Mesodermal cell (in vitro differentiated cells): ENCODE data around the gene CLDND2. TPM values are rescaled to one million over a fixed set of nuclear protein-coding genes. Genes with fewer than 3 reads are reported as not detected.
"Not testable (repeated sequence)": the region's sequence is repeated elsewhere in the genome, so short reads cannot be mapped to it uniquely, and the experiment has no call there.

ENCODE experiments used
- H3K27ac ChIP-seq: 2 replicates; pipeline ENCODE4 v1.7.0; 2013; ENCODE audit warnings: mild to moderate bottlenecking, low read depth, low read length, moderate library complexity; ENCODE audit not compliant: severe bottlenecking
- H3K36me3 ChIP-seq: 2 replicates; pipeline ENCODE4 v1.7.1; 2013; ENCODE audit warnings: mild to moderate bottlenecking, low read length, moderate library complexity; ENCODE audit not compliant: control insufficient read depth, insufficient read depth
- H3K4me1 ChIP-seq: one replicate; pipeline ENCODE4 v1.7.1; 2013; ENCODE audit warnings: mild to moderate bottlenecking, low read length; ENCODE audit not compliant: insufficient read depth, control insufficient read depth, poor library complexity, severe bottlenecking
- H3K4me3 ChIP-seq: 2 replicates; pipeline ENCODE4 v1.7.0; 2013; ENCODE audit warnings: low read length, control low read depth, mild to moderate bottlenecking; ENCODE audit not compliant: insufficient read depth, poor library complexity, severe bottlenecking; ENCODE audit errors: extremely low read depth
- H3K9me3 ChIP-seq: 2 replicates; pipeline ENCODE4 v1.7.1; 2013; ENCODE audit warnings: mild to moderate bottlenecking, low read length, moderate library complexity; ENCODE audit not compliant: control insufficient read depth
- WGBS, 2 experiments: methylation state at CpG; one replicate each; pipeline ENCODE4 v1.1.5; 2013; ENCODE audit warnings: missing lambda C conversion rate in 2 of 2; ENCODE audit not compliant: insufficient coverage in 2 of 2; 5-methylcytosine and 5-hydroxymethylcytosine counted together
- polyA plus RNA-seq, 2 experiments: library from polyadenylated mRNA; stranded (reverse); fragments of 50-300 nt; gene quantifications; one replicate each; pipeline ENCODE4 v1.2.3, GENCODE V29; 2013

Gene CLDND2, protein sequence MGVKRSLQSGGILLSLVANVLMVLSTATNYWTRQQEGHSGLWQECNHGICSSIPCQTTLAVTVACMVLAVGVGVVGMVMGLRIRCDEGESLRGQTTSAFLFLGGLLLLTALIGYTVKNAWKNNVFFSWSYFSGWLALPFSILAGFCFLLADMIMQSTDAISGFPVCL
- polyA plus RNA-seq (2013, experiment 1 of 2) = 2.1 TPM
- polyA plus RNA-seq (2013, experiment 2 of 2) = 2.6 TPM

DNA sequence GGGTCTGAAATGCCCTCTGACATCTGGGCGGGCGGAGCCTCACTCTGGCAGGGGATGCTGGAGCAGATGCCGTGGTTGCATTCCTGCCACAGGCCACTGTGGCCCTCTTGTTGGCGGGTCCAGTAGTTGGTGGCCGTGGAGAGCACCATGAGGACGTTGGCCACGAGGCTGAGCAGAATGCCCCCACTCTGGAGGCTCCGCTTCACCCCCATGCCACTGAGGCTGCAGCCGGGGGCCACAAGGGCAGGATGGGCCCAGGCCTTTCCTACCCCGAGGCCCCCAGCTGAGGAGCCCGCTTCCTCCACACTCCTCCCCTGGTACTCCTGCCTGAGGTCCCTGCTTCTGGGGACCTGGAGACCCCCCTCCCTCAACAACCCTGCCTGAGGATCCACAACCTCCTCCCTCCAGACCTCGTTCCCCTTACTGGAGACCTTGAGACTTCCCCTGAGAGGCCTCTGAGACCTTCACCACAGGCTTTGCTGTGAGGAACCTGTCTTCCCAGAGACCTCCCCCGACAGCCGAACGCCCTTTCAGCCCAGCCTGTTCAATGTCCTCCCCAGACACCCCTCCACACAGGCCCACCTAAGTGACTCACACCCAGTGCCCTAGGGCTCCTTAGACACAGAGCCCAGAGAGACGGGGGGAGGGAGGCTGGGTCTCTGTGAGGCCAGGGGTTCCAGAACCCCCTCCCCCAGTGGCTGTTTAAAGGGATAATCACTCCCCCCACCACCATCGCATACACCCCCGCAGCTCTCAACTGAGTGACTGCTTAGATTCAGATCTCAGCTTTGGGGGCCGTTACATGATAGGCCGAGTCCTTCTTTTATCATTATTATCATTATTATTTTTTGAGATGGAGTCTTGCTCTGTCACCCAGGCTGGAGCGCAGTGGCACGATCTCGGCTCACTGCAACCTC is at the start of gene CLDND2:
Gene CLDND2 (minus strand): TSS at position 638 of the 917 bp plus-strand sequence. CDS start 426 bp downstream, at position 212.
- Histone ChIP-seq H3K36me3 (no peaks in the 10 kb centered on the region), H3K4me1 (peaks cover 27% of the 10 kb centered on the region), H3K4me3 (peak within 1 kb of the TSS; percentile 96), H3K27ac (peak within 1 kb of the TSS; percentile 91), H3K9me3 (no peaks in the 10 kb centered on the region)
- WGBS, 2 experiments = 47 to 59% methylated on average over 11 to 12 of the region's 23 CpGs

DNA sequence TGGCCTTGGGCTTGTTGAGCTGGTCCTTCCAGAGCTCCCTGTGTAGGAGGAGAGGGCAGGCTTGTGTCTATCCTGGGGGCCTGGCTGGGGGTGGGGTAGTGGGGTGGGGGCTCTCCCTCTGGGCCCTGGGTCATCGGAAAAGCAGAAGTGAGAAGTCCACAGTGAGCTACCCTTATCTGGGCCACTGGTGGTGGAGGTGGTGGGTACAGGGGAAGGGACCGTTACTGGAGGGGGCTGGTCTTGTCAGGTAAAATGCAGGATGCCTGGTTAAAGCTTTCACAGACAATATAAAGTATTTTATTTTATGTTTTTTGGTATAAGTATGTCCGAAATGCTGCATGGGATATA is 49.0 kb upstream of the CLDND2 start:
- H3K9me3 ChIP-seq = no peaks in the 10 kb centered on the region
- no peaks in the 10 kb centered on the region for H3K4me1 ChIP-seq
- no peak overlapping the region for H3K27ac ChIP-seq
- WGBS, 2 experiments = no CpG with 5 or more reads among the region's 3 CpGs
- no peaks in the 10 kb centered on the region for H3K36me3 ChIP-seq
- H3K4me3 ChIP-seq = no peak overlapping the region

DNA sequence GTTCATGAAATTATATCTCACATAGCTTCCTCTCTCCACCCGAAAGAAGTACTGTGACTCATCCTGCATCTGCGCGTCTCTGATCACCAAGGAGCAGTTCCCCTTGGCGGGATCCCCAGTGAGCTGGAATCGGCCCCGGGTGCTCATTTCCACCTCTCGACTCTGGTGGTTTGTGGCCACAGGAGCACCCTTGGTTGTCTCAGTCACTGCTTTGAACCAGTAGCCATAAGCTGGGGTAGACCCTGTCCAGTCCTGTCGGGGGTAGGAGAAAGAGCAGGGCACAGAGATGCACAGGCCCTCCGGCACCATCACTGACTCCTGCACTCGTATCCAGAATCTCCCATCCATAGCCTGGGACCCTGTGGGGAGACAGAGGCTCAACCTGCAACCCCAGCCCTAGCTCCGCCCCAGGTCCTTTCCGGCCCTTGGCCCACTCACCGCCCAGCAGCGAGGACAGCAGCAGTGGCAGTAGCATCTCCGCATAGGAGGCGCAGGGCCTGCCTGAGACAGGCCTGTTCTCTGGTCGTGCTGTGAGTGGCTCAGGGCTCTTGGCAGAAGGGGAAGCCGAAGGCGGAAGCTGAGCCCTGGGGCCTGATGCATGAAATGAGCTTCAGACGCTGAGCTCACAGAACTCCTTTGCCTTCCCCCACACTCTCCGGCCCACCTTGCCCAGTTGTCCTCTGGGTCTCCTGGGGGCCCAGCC is 48.5 kb upstream of the CLDND2 start, which contains the start of gene SIGLEC10:
Gene SIGLEC10 (minus strand): TSS at position 536 of the 703 bp plus-strand sequence. CDS start 61 bp downstream, at position 475.
- no peaks in the 10 kb centered on the region for H3K4me1 ChIP-seq
- no peak within 1 kb of the TSS for H3K4me3 ChIP-seq
- 86 to 87% methylated on average over 19 to 20 of the region's 21 CpGs for WGBS, 2 experiments
- no peaks in the 10 kb centered on the region for H3K36me3 ChIP-seq
- H3K27ac ChIP-seq = no peak within 1 kb of the TSS
- H3K9me3 ChIP-seq = no peaks in the 10 kb centered on the region

DNA sequence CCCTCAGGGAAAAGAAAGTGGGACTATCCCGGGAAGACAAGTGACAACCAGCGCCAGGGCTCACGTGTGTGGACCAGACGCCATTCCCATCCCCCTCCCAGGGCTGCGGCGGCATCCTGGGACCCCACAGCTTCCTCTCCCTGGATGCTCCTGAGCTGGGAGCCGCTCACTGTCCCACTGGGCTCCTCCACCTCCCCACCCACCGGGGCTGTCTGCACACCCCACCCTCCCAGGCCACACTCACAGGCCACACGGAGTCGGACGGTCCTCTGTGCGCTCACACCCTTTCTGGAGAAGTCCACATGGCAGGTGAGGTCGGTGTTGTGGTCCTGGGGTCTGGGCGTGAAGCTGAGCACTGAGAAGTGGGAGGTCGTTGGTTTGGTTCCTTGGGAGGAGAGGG is 47.6 kb upstream of the CLDND2 start:
- H3K27ac ChIP-seq, H3K9me3 ChIP-seq, H3K4me1 ChIP-seq, H3K4me3 ChIP-seq, H3K36me3 ChIP-seq: not testable (repeated sequence)
- 64 to 95% methylated on average over 3 to 5 of the region's 15 CpGs for WGBS, 2 experiments

DNA sequence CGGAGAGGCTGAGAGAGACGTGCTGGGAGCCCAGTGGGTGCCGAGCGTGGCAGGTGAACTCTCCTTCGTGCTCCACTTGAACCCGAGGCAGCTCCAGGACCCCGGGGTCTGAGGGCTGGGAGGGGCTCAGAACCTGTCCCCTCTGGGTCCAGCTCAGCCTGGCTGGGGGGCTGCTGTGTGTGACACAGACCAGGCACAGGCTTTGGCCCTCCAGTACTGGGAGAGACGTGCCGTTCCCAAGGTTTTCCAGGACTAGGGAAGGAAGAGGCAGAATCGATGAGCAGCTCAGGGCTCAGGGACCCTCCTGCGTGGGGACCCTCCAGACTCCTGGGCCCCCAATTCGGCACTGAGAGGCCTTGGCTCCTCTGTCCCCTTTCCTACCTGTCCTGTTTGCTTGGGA is 46.4 kb upstream of the CLDND2 start:
- Histone ChIP-seq H3K4me1 (no peaks in the 10 kb centered on the region), H3K27ac (no peak overlapping the region)
- WGBS, 2 experiments = 91 to 92% methylated on average over 7 to 9 of the region's 12 CpGs

DNA sequence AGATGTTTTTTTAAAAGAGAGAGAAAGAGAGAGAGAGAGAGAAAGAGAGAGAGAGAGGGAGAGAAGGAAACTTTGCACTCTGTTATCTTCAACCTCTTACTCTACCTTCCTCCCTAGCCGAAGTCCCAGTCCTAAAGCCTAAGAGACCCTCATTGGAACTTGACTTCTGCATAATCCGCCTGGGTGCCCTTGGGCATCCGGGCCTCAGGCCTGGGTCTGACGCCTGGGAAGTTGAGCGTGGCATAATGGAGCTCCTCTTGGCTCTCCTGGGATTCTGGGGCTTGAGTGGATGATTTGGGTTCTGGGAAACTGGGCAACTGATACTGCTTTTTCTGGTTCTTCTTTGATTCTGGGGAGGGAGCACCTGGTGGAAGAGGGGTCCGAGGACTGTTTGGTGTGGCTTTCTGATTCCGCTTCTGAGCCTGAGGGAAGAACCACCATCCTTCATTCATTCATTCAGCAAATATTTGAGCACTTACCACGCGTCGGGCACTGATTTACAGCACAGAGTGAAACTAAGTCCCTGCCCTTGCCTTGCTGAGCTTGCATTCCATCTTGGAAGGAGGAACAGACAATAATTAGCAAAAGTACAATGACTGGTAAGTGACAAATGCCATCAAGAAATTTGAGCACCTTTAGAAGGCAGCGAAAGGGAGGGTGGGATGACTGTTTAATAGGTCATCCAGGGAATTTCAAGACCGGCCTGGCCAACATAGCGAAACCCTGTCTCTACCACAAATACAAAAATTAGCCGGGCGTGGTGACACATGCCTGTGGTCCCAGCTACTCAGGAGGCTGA is 42.3 kb upstream of the CLDND2 start:
- H3K4me1 ChIP-seq = peaks cover 6% of the 10 kb centered on the region
- H3K36me3 ChIP-seq = no peaks in the 10 kb centered on the region
- no peak overlapping the region for H3K4me3 ChIP-seq
- H3K9me3 ChIP-seq = peaks cover 4% of the 10 kb centered on the region
- 88 to 98% methylated on average over 11 of the region's 15 CpGs for WGBS, 2 experiments
- H3K27ac ChIP-seq = no peak overlapping the region

More for the DNA sequence above, 46.4 kb upstream of the CLDND2 start:
- no peaks in the 10 kb centered on the region for H3K9me3 ChIP-seq
- no peak overlapping the region for H3K4me3 ChIP-seq
- no peaks in the 10 kb centered on the region for H3K36me3 ChIP-seq

DNA sequence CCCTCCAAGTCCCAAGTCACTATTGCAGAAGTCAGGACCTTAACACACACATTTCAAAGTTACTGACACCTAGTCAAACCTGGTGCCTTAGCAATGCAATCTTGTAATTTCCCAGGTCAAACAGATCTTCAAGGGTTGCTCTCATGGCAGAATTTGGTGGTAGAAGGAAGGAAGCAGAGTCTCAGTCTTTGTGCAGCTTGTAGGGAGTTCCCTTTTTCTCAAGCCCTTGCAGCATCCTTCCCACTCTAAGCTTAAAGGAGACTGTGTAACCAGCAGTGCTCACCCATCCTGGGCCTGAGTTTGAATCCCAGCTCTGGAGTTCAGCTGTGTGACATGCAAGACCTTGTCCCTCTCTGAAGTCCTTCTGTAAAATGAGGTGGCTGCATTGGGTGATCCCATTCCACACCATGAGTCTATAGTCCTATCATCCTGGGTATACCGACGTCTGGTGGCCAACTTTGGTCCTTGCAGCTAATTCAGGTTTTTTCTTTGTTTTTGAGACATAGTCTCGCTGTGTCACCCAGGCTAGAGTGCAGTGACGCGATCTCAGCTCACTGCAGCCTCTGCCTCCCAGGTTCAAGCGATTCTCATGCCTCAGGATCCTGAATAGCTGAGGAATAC is 38.8 kb upstream of the CLDND2 start:
- Histone ChIP-seq H3K9me3 (peaks cover 23% of the 10 kb centered on the region), H3K36me3 (no peaks in the 10 kb centered on the region)
- WGBS, 2 experiments = 70 to 80% methylated on average over 6 of the region's 6 CpGs

DNA sequence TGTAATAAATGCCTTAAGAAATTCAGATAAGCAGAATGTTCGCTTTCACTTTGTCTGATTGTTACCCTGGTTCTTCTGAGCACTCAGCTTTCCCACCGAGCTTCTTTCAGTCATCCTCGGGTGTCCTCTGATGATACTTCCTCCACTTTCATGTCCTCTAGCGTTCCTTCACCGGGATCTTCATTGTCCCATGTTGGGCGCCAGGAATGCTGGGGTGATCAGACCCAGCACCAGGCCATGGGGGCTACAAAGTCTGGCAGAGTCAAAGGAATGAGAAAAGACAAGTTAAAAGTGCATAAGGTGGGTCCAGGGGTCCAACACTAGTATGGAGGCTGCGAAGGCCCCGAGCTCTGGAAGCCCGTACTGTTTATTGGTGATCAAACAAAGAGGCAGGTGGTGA is 33.3 kb upstream of the CLDND2 start:
- Histone ChIP-seq H3K4me3 (no peak overlapping the region), H3K9me3 (peaks cover 44% of the 10 kb centered on the region)
- 95% methylated on average over 9 of the region's 9 CpGs for WGBS, 2 experiments

More for the DNA sequence above, 38.8 kb upstream of the CLDND2 start:
- Histone ChIP-seq H3K4me3 (no peak overlapping the region), H3K4me1 (peaks cover 6% of the 10 kb centered on the region), H3K27ac (no peak overlapping the region)

DNA sequence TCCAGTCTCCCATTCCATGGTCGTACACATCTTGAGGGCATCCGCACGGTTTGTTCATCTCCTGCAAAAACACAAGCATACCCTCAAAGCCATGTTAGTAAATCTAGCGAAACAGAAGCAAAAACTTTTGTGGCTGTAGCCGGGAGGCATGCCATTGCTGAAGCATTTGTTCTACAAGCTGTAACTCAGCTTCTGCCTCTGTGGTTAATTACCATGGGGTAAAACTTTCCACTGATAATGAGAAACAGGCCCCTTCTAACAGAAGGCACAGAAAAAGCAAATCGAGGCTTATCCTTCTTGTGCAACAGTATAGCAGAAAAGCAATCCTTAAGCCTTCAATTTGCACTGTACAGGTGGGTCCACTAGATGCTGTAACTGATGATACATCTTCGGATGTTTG is 31.1 kb upstream of the CLDND2 start:
- H3K27ac ChIP-seq, H3K4me3 ChIP-seq, H3K4me1 ChIP-seq, H3K36me3 ChIP-seq: not testable (repeated sequence)
- peaks cover 33% of the 10 kb centered on the region for H3K9me3 ChIP-seq
- 92 to 100% methylated on average over 5 to 6 of the region's 7 CpGs for WGBS, 2 experiments

More for the DNA sequence above, 33.3 kb upstream of the CLDND2 start:
- H3K27ac ChIP-seq = no peak overlapping the region
- no peaks in the 10 kb centered on the region for H3K4me1 ChIP-seq
- H3K36me3 ChIP-seq = no peaks in the 10 kb centered on the region

DNA sequence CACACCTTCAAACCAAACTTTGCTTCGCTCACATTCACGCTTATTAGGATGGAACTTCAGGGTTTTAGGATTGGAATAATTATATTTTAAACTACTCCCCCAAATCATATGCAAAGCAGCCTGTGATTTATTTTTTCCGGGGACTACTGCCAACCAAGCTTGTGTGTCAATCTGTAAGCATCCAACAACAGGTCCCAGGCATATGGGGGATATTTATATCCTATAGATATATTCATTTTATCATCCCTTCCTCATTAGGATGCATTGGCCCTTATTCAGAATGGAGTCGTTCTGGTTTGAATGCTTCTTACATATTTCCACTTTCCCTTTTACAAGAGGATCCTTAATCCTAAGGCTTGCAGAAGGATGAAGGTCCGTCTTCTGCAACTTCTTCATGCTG is 30.4 kb upstream of the CLDND2 start:
- 40% methylated on average over 1 of the region's 5 CpGs; no CpG with 5 or more reads in 1 of the 2 experiments for WGBS, 2 experiments
- Histone ChIP-seq H3K27ac (no peak overlapping the region), H3K36me3 (no peaks in the 10 kb centered on the region), H3K9me3 (peaks cover 30% of the 10 kb centered on the region), H3K4me3 (no peak overlapping the region), H3K4me1 (no peaks in the 10 kb centered on the region)
